SU-DHL-6 (cell line): ENCODE data around the gene SLC30A4.

Experiments used
- H2AFZ ChIP-seq: fragments of 200-600 bp; sonication (generic); 2 replicates; pipeline ENCODE4 v1.6.1; 2014; ENCODE audit warnings: low read depth, mild to moderate bottlenecking, moderate library complexity, mixed read lengths, antibody characterized with exemption, low read length; ENCODE audit not compliant: severe bottlenecking
- H3F3A ChIP-seq: fragments of 200-600 bp; shearing (Covaris generic); 2 replicates; pipeline ENCODE4 v1.6.0; 2016; ENCODE audit warnings: antibody characterized with exemption, mild to moderate bottlenecking; ENCODE audit not compliant: insufficient read depth
- H3K27ac ChIP-seq: fragments of 200-600 bp; sonication (generic); 2 replicates; pipeline ENCODE4 v1.5.1; 2016; ENCODE audit warnings: low read depth, mild to moderate bottlenecking, low read length, moderate library complexity, mixed read lengths
- H3K27me3 ChIP-seq: fragments of 200-600 bp; sonication (generic), shearing (Covaris generic); 2 replicates; pipeline ENCODE4 v1.6.0; 2014; ENCODE audit warnings: mild to moderate bottlenecking, low read length
- H3K36me3 ChIP-seq: fragments of 200-600 bp; sonication (generic); 2 replicates; pipeline ENCODE4 v1.6.1; 2014; ENCODE audit warnings: mild to moderate bottlenecking, low read length, mixed read lengths
- H3K4me2 ChIP-seq: fragments of 300-600, 200-600 bp; shearing (Covaris generic), sonication (generic); 2 replicates; pipeline ENCODE4 v1.6.0; 2014; ENCODE audit warnings: low read length, low read depth, mild to moderate bottlenecking; ENCODE audit not compliant: poor library complexity, severe bottlenecking
- H3K4me3 ChIP-seq: fragments of 200-600 bp; sonication (generic); 2 replicates; pipeline ENCODE4 v1.5.1; 2014; ENCODE audit warnings: antibody characterized with exemption, low read length, mild to moderate bottlenecking, mixed read lengths; ENCODE audit not compliant: insufficient read depth, poor library complexity, severe bottlenecking
- H3K79me2 ChIP-seq: fragments of 200-600 bp; sonication (generic); 2 replicates; pipeline ENCODE4 v1.6.1; 2014; ENCODE audit warnings: mild to moderate bottlenecking, low read length, moderate library complexity; ENCODE audit not compliant: insufficient read depth
- H3K9ac ChIP-seq: fragments of 200-600 bp; sonication (generic); 2 replicates; pipeline ENCODE4 v1.7.0; 2014; ENCODE audit warnings: mild to moderate bottlenecking, low read length
- H3K9me2 ChIP-seq: fragments of 200-600 bp; sonication (generic); replicated peaks from 2 replicates; pipeline ENCODE4 v1.6.1; 2014; ENCODE audit warnings: low read length; ENCODE audit not compliant: insufficient read depth
- H3K9me3 ChIP-seq: fragments of 200-600 bp; sonication (generic); 2 replicates; pipeline ENCODE4 v1.6.1; 2014; ENCODE audit warnings: low read length, mixed read lengths; ENCODE audit not compliant: insufficient read depth
- H4K20me1 ChIP-seq: fragments of 200-600 bp; sonication (generic); 2 replicates; pipeline ENCODE4 v1.6.1; 2014; ENCODE audit warnings: low read depth, mild to moderate bottlenecking, antibody characterized with exemption, low read length, moderate library complexity, mixed read lengths
- EZH2phosphoT487 ChIP-seq: fragments of 200-600 bp; sonication (generic), shearing (Covaris generic); conservative IDR thresholded peaks from 2 replicates; pipeline ENCODE4 v1.6.1; 2018; ENCODE audit warnings: mild to moderate bottlenecking, antibody characterized with exemption, low read length, moderate library complexity, mixed read lengths
- TF ChIP-seq, protein P1 (sequence below): fragments of 200-600 bp; sonication (generic); IDR thresholded peaks from one replicate; pipeline ENCODE4 v1.5.1; 2017; ENCODE audit warnings: antibody characterized with exemption, mild to moderate bottlenecking, low read length, moderate library complexity; ENCODE audit not compliant: insufficient read depth, poor library complexity, severe bottlenecking

SLC30A4 gene

DNA sequence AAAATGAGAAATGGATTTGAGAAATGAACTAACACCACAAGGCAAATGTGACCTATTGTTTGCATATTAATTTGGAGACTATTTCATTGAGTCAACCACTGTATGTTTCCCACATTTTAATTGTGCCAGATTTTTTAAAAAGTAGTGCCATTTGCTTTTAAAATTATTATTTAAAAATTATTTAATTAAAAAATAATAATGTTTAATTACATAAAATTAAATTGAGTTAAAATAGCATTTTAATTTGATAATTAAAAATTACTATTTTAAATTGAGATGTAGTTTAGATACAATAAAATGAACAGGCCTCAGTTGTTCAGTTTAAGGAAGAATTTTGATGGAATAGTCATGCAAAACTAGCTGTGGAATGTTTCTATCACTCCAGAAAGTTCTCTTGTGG lies 81.5 kb downstream of the SLC30A4 start:
- no peaks in the 10 kb centered on the region for H3K79me2 ChIP-seq
- no peak overlapping the region for H3K27ac ChIP-seq
- no peaks in the 10 kb centered on the region for H4K20me1 ChIP-seq
- H3F3A ChIP-seq = no peaks in the 10 kb centered on the region
- TF ChIP-seq, protein P1, sequence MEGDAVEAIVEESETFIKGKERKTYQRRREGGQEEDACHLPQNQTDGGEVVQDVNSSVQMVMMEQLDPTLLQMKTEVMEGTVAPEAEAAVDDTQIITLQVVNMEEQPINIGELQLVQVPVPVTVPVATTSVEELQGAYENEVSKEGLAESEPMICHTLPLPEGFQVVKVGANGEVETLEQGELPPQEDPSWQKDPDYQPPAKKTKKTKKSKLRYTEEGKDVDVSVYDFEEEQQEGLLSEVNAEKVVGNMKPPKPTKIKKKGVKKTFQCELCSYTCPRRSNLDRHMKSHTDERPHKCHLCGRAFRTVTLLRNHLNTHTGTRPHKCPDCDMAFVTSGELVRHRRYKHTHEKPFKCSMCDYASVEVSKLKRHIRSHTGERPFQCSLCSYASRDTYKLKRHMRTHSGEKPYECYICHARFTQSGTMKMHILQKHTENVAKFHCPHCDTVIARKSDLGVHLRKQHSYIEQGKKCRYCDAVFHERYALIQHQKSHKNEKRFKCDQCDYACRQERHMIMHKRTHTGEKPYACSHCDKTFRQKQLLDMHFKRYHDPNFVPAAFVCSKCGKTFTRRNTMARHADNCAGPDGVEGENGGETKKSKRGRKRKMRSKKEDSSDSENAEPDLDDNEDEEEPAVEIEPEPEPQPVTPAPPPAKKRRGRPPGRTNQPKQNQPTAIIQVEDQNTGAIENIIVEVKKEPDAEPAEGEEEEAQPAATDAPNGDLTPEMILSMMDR = no peak
- no peak for TF ChIP-seq EZH2phosphoT487
- H2AFZ ChIP-seq = no peak overlapping the region
- H3K4me2 ChIP-seq = no peak overlapping the region
- H3K27me3 ChIP-seq = no peaks in the 10 kb centered on the region
- no peaks in the 10 kb centered on the region for H3K36me3 ChIP-seq
- H3K9me2 ChIP-seq = no peaks in the 10 kb centered on the region
- no peaks in the 10 kb centered on the region for H3K9me3 ChIP-seq
- H3K9ac ChIP-seq = no peak overlapping the region
- no peak overlapping the region for H3K4me3 ChIP-seq

DNA sequence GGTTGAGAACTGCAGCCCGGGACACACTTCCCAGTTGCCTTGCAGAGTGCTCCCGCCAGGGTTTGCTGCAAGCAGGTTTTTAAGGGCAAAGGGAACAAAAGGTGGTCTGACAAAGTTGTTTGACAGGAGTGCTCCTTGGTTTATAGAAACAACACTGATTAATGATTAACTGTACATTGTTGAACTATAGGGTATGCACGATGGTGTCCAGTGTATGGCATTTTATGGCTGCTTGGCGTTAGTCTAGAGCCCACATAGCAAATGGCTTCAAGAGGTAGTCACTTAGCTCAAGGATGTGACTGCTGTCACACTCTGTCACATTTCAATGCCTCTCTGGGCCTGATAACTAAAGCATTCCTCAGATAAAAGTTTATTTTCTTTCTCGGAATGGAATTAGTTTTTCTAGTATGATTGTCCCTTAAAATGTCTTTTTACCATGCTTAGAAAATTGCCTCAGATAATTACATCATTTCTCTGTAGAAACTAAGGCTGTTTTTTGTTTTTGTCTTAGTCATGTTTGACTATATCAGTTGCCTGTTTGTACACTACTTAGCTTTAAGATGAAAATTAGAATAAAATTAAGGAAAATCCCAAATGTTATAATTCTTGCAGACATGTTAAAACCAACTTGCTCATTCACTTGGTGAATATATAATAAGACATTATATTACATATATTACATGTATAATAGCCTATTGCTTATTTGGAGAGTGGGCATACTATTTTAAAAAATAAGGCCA lies 82.9 kb downstream of the SLC30A4 start:
- no peaks in the 10 kb centered on the region for H3K27me3 ChIP-seq
- no peak overlapping the region for H2AFZ ChIP-seq
- no peaks in the 10 kb centered on the region for H3K9me2 ChIP-seq
- TF ChIP-seq, protein P1 = no peak
- TF ChIP-seq EZH2phosphoT487 = no peak
- H3K9me3 ChIP-seq = no peaks in the 10 kb centered on the region
- no peak overlapping the region for H3K27ac ChIP-seq
- no peaks in the 10 kb centered on the region for H4K20me1 ChIP-seq
- H3K79me2 ChIP-seq = no peaks in the 10 kb centered on the region
- no peaks in the 10 kb centered on the region for H3F3A ChIP-seq
- H3K4me2 ChIP-seq = no peak overlapping the region
- H3K36me3 ChIP-seq = no peaks in the 10 kb centered on the region
- no peak overlapping the region for H3K4me3 ChIP-seq
- no peak overlapping the region for H3K9ac ChIP-seq

DNA sequence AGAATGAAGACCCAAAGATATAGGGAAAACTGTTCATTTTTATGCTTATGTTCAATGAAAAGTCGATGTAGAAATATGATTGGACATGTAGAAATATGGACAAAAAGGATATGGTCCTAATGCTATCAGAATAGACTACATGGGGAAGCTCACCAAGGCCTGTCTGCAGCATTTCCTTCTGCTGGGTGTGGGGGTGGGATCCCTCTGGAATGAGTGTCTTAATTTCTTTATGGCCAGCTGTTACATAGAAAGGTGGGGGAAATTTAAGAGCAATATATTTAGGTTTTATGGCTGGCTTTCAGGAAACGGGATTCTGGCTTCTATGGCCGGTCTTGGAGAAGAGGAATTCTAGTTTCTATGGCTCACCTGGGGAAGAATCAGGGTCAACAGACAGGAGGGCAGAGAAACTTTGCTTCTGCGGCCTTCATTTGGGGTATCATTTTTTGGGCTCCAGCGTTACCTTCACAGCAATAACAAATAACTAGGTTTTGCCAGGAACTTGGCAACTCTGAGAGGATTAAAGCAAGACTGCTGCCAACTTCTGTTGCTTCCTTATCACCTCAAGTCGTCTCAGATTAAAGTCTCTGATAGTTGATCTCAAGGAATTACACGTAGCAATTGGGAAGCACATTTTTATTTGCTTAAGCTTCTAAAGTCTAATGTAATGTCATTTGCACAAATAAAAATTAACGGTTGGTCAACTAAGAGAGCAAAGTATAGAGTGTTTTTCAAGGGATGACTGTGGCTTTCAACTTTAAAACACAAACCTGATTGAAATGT lies 87.2 kb downstream of the SLC30A4 start:
- Histone ChIP-seq H3K9me2 (no peaks in the 10 kb centered on the region), H4K20me1 (no peaks in the 10 kb centered on the region), H3K27me3 (no peaks in the 10 kb centered on the region), H3K9me3 (no peaks in the 10 kb centered on the region), H3K27ac (no peak overlapping the region), H3K79me2 (no peaks in the 10 kb centered on the region), H3K9ac (no peak overlapping the region), H3K36me3 (no peaks in the 10 kb centered on the region), H3K4me2 (no peak overlapping the region), H3K4me3 (no peak overlapping the region), H3F3A (no peaks in the 10 kb centered on the region), H2AFZ (no peak overlapping the region)
- no peak for TF ChIP-seq EZH2phosphoT487
- TF ChIP-seq, protein P1 = no peak
